HG02588 (cell line): ENCODE results near the gene SNX1.
"Not testable (repeated sequence)": the region's sequence is repeated elsewhere in the genome, so short reads cannot be mapped to it uniquely, and the experiment has no call there.

Experiments
- ATAC-seq: cut with Tn5 transposase; IDR thresholded peaks from one replicate; pipeline ENCODE4 v1.9.1; 2021; ENCODE audit warnings: mild to moderate bottlenecking, moderate library complexity; ENCODE audit not compliant: unreplicated experiment

The SNX1 gene

GRCh38 chr15:64072812-64073211 is 23.0 kb upstream of the SNX1 start:
- no peak for ATAC-seq

GRCh38 chr15:64073496-64073895 is 22.3 kb upstream of the SNX1 start:
- ATAC-seq, result not testable (repeated sequence)

- ATAC-seq, result no peak
Observed at GRCh38 chr15:64082757-64083156, 13.0 kb upstream of the SNX1 start.

GRCh38 chr15:64089543-64090280 is 6.1 kb upstream of the SNX1 start:
- no peak for ATAC-seq

GRCh38 chr15:64090527-64090926 is 5.3 kb upstream of the SNX1 start:
- no peak for ATAC-seq

- no peak for ATAC-seq
Observed at GRCh38 chr15:64092075-64092820, 3.5 kb upstream of the SNX1 start.

GRCh38 chr15:64092864-64093626 is 2.7 kb upstream of the SNX1 start:
- ATAC-seq, result peak; percentile 20

- ATAC-seq, result peak; percentile 67
Observed at GRCh38 chr15:64093627-64094417, 2.0 kb upstream of the SNX1 start, which contains the start of gene CIAO2A. Gene CIAO2A, minus strand, starts transcription at chr15:64093838. Its CDS starts 70 bp downstream, at chr15:64093768.

GRCh38 chr15:64095431-64095794 is 369 bp upstream of the SNX1 start:
- ATAC-seq, result no peak

- no peak for ATAC-seq
Observed at GRCh38 chr15:64096668-64097384, 1.0 kb downstream of the SNX1 start.

GRCh38 chr15:64099379-64099778 is 3.6 kb downstream of the SNX1 start:
- ATAC-seq, result no peak

- ATAC-seq, result no peak
Observed at GRCh38 chr15:64100958-64101357, 5.2 kb downstream of the SNX1 start.

- no peak for ATAC-seq
Observed at GRCh38 chr15:64102497-64102896, 6.7 kb downstream of the SNX1 start.

GRCh38 chr15:64105113-64105704 is 9.4 kb downstream of the SNX1 start:
- no peak for ATAC-seq

GRCh38 chr15:64107337-64107736 is 11.6 kb downstream of the SNX1 start:
- no peak for ATAC-seq

- not testable (repeated sequence) for ATAC-seq
Observed at GRCh38 chr15:64110108-64110701, 14.4 kb downstream of the SNX1 start.

- no peak for ATAC-seq
Observed at GRCh38 chr15:64110950-64111678, 15.3 kb downstream of the SNX1 start.

- ATAC-seq, result no peak
Observed at GRCh38 chr15:64111679-64112050, 15.9 kb downstream of the SNX1 start.
